B cell (primary cell): ENCODE measurements around the gene CRYGB.

Experiments used
- EZH2 ChIP-seq: IDR thresholded peaks from 2 replicates; pipeline ENCODE4 v1.6.1; 2012; ENCODE audit warnings: borderline replicate concordance, low read depth, mild to moderate bottlenecking, moderate library complexity, low read length; ENCODE audit not compliant: insufficient read depth, poor library complexity, severe bottlenecking
- TF ChIP-seq, protein P1 (sequence below): fragments of 200-600 bp; IDR thresholded peaks from one replicate; pipeline ENCODE4 v1.8.0; 2022; ENCODE audit warnings: antibody characterized with exemption, mild to moderate bottlenecking

DNA sequence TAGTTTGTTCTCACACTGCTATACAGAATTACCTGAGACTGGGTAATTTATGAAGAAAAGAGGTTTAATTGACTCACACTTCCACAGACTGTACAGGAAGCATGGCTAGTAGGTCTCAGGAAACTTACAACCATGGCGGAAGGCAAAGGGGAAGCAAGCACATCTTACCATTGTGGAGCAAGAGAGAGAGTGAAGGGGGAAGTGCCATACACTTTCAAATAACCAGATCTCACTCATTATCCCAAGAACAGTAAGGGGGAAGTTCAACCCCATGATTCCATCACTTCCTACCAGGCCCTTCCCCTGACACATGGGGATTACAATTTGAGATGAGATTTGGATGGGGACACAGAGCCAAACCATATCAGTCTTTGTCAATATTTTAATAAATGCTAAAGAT, 5.0 kb upstream of the CRYGB start:
- TF ChIP-seq, protein P1, sequence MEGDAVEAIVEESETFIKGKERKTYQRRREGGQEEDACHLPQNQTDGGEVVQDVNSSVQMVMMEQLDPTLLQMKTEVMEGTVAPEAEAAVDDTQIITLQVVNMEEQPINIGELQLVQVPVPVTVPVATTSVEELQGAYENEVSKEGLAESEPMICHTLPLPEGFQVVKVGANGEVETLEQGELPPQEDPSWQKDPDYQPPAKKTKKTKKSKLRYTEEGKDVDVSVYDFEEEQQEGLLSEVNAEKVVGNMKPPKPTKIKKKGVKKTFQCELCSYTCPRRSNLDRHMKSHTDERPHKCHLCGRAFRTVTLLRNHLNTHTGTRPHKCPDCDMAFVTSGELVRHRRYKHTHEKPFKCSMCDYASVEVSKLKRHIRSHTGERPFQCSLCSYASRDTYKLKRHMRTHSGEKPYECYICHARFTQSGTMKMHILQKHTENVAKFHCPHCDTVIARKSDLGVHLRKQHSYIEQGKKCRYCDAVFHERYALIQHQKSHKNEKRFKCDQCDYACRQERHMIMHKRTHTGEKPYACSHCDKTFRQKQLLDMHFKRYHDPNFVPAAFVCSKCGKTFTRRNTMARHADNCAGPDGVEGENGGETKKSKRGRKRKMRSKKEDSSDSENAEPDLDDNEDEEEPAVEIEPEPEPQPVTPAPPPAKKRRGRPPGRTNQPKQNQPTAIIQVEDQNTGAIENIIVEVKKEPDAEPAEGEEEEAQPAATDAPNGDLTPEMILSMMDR: no peak
- TF ChIP-seq EZH2: no peak
